Measurements from ENCODE around the gene FMC1. TPM values are rescaled to one million over a fixed set of nuclear protein-coding genes. Genes with fewer than 3 reads are reported as not detected.

Gene FMC1, protein sequence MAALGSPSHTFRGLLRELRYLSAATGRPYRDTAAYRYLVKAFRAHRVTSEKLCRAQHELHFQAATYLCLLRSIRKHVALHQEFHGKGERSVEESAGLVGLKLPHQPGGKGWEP
- total RNA-seq: 20.3 TPM

DNA sequence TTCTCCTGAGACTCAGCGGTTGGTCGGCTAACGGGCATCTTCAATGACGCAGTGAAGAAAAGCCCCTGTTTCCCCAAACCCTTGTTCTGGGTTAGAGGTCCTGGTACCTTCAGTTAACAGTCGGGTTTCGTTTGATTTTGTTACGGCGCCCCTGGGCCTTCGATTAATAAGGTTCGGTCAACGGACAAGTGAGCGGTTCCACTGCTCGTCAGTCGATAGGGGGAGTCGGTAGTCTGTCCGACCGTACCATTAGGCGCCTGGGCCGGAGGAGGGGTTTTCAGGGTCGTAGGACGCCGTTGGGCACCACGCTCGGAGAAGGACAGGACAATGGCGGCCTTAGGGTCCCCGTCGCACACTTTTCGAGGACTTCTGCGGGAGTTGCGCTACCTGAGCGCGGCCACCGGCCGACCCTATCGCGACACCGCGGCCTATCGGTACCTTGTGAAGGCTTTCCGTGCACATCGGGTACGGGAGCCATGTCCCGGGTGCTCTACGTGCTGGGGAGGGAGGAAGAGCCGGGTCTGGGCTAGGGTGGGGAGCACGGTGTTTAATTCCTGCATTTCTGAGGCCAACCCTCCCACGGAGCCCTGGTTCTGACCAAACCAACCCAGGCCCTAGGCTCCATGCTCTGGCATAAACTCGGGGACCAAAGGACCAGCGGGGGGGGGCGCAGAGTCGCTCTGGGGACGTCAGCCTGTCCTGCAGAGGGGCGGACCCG is at the start of gene FMC1:
FMC1 (plus strand) TSS at position 280 of the 718 bp plus-strand sequence; CDS start at position 328, 48 bp downstream.

GRCh38 chr7:139359366-139360209 is 18.5 kb downstream of the FMC1 start, which contains the start of gene LUC7L2:
TSS of gene LUC7L2 (plus strand) at chr7:139359894. CDS start at chr7:139360262, 368 bp downstream.

Small RNA genes within 50 kb of the gene (small RNA-seq; reads per million reads assigned to genes)
- not detected for gene RNU6-206P

Other genes starting within 250 kb of the FMC1 start
- gene ZC3HAV1, start 231.6 kb upstream of the FMC1 start, total RNA-seq: 9.5 TPM
- 21.2 TPM for gene UBN2, start 110.1 kb upstream of the FMC1 start, total RNA-seq
- gene LUC7L2, start 18.6 kb downstream of the FMC1 start, total RNA-seq: 59.1 TPM
- gene KLRG2, start 142.3 kb downstream of the FMC1 start, total RNA-seq: not detected
- gene CLEC2L, start 182.3 kb downstream of the FMC1 start, total RNA-seq: 9.7 TPM

Measured in diencephalon (tissue), 1 donor.